B cell (primary cell): ENCODE measurements around the gene KCNIP1. TPM values are rescaled to one million over a fixed set of nuclear protein-coding genes. Genes with fewer than 3 reads are reported as not detected.

Experiments
- ATAC-seq: fragments of 200-7000 bp; cut with Tn5 transposase; one replicate; pipeline ENCODE4 v1.10.0; 2021; ENCODE audit warnings: low read depth, mild to moderate bottlenecking, moderate number of reproducible peaks, moderate library complexity
- CTCF ChIA-PET: fragments of 350-600 bp; sonication (Branson Sonifier 250); formaldehyde crosslinking; loops from one replicate; lab custom pipeline; 2021; ENCODE audit warnings: antibody characterized with exemption, inconsistent platforms; lab: Charles Lee
- POLR2A ChIA-PET: fragments of 350-600 bp; sonication (Branson Sonifier 250); formaldehyde crosslinking; loops from one replicate; lab custom pipeline; 2021; ENCODE audit warnings: antibody characterized with exemption; lab: Charles Lee
- DNase-seq: peaks from one replicate; pipeline ENCODE4 v3.0.0; 2013
- H2AFZ ChIP-seq: 2 replicates; pipeline ENCODE4 v1.6.1; 2012; ENCODE audit warnings: mild to moderate bottlenecking, low read depth, low read length; ENCODE audit not compliant: insufficient read depth, poor library complexity, severe bottlenecking
- H3K27ac ChIP-seq, 2 donors: 1 replicate in 1 of 2; 2 replicates in 1 of 2; pipeline ENCODE4 v1.5.1; 2012 to 2013; ENCODE audit warnings: low read length in 2 of 2, mild to moderate bottlenecking in 2 of 2, moderate library complexity in 1 of 2
- H3K27me3 ChIP-seq, 4 experiments: fragments of 200-600 bp in 1 of 4; sonication (generic) in 1 of 4; replicated peaks in 1 of 4; 1 replicate in 2 of 4; 2 replicates in 2 of 4; pipeline versions ENCODE4 v1.6.1 to v1.7.0; 2013 to 2016; ENCODE audit warnings: low read length in 3 of 4, mild to moderate bottlenecking in 2 of 4, mixed read lengths in 1 of 4, moderate library complexity in 1 of 4; ENCODE audit not compliant: insufficient read depth in 4 of 4, control insufficient read depth in 3 of 4; ENCODE audit errors: control extremely low read depth in 1 of 4
- H3K36me3 ChIP-seq, 2 experiments: replicated peaks in 1 of 2; 1 replicate in 1 of 2; 2 replicates in 1 of 2; pipeline versions ENCODE4 v1.6.1 to v1.7.1; 2013; ENCODE audit warnings: low read length in 1 of 2; ENCODE audit not compliant: insufficient read depth in 2 of 2, control insufficient read depth in 1 of 2; ENCODE audit errors: control extremely low read depth in 1 of 2, extremely low read depth in 1 of 2
- H3K4me1 ChIP-seq, 2 donors: fragments of 200-600 bp in 1 of 2; sonication (generic) in 1 of 2; 1 replicate in 1 of 2; 2 replicates in 1 of 2; pipeline versions ENCODE4 v1.5.1 to v1.6.1; 2013 to 2017; ENCODE audit warnings: low read length in 2 of 2; ENCODE audit not compliant: control insufficient read depth in 2 of 2, insufficient read depth in 2 of 2
- H3K4me2 ChIP-seq: replicated peaks from 2 replicates; pipeline ENCODE3; 2012; ENCODE audit warnings: mild to moderate bottlenecking, low read depth, low read length; ENCODE audit not compliant: poor library complexity, severe bottlenecking
- H3K4me3 ChIP-seq, 5 experiments: fragments of 200-600 bp in 1 of 5; sonication (generic) in 1 of 5; 1 replicate in 3 of 5; 2 replicates in 2 of 5; pipeline versions ENCODE4 v1.5.1 to v1.7.0; 2011 to 2016; ENCODE audit warnings: low read length in 4 of 5, mild to moderate bottlenecking in 4 of 5, low read depth in 2 of 5, control low read depth in 1 of 5, moderate library complexity in 1 of 5; ENCODE audit not compliant: insufficient read depth in 1 of 5; ENCODE audit errors: control extremely low read depth in 1 of 5, extremely low read depth in 1 of 5
- H3K79me2 ChIP-seq: fragments of 200-600 bp; sonication (generic); one replicate; pipeline ENCODE4 v1.6.0; 2016; ENCODE audit warnings: low read length; ENCODE audit not compliant: control insufficient read depth, insufficient read depth
- H3K9ac ChIP-seq: fragments of 200-600 bp; sonication (generic); 2 replicates; pipeline ENCODE4 v1.6.1; 2017; ENCODE audit warnings: mild to moderate bottlenecking, low read length, moderate library complexity
- H3K9me3 ChIP-seq, 3 donors: one replicate each; pipeline versions ENCODE4 v1.6.1 to v1.7.1; 2013; ENCODE audit warnings: low read length in 2 of 3; ENCODE audit not compliant: control insufficient read depth in 2 of 3, insufficient read depth in 1 of 3; ENCODE audit errors: control extremely low read depth in 1 of 3
- H4K20me1 ChIP-seq: 2 replicates; pipeline ENCODE4 v1.6.0; 2012; ENCODE audit warnings: mild to moderate bottlenecking, low read length; ENCODE audit not compliant: insufficient read depth, control insufficient read depth, poor library complexity, severe bottlenecking
- H3K27ac Mint-ChIP-seq: one replicate; pipeline ENCODE4 v1.8.0; 2021; ENCODE audit warnings: mixed read lengths
- H3K27me3 Mint-ChIP-seq: one replicate; pipeline ENCODE4 v1.8.0; 2021; ENCODE audit warnings: mixed read lengths
- H3K4me1 Mint-ChIP-seq: one replicate; pipeline ENCODE4 v1.8.0; 2021; ENCODE audit warnings: mixed read lengths
- H3K4me3 Mint-ChIP-seq: one replicate; pipeline ENCODE4 v1.8.0; 2021; ENCODE audit warnings: mixed read lengths
- H3K9me3 Mint-ChIP-seq: one replicate; pipeline ENCODE4 v1.8.0; 2022; ENCODE audit warnings: mixed read lengths; ENCODE audit not compliant: insufficient read depth
- CTCF ChIP-seq: fragments of 200-600 bp; IDR thresholded peaks from one replicate; pipeline ENCODE4 v1.8.0; 2022; ENCODE audit warnings: antibody characterized with exemption, mild to moderate bottlenecking
- EZH2 ChIP-seq: IDR thresholded peaks from 2 replicates; pipeline ENCODE4 v1.6.1; 2012; ENCODE audit warnings: borderline replicate concordance, low read depth, mild to moderate bottlenecking, moderate library complexity, low read length; ENCODE audit not compliant: insufficient read depth, poor library complexity, severe bottlenecking
- WGBS: methylation state at CpG from one replicate; pipeline ENCODE4 v1.1.5; 2013; ENCODE audit warnings: missing lambda C conversion rate; ENCODE audit not compliant: insufficient coverage; 5-methylcytosine and 5-hydroxymethylcytosine counted together
- intact Hi-C: fragments of 100-400 bp; cut with micrococcal nuclease; formaldehyde crosslinking; loops from one replicate; pipeline ENCODE4 v1.10.0; 2022
- polyA plus RNA-seq: library from polyadenylated mRNA; depleted of rRNA; stranded (reverse); fragments of >200 nt; gene quantifications from 2 replicates; pipeline ENCODE4 v1.2.3, GENCODE V29; 2012
- total RNA-seq, 2 donors: library from RNA; stranded (reverse); fragments of 120-200 nt in 1 of 2; gene quantifications; 1 replicate in 1 of 2; 2 replicates in 1 of 2; pipeline versions ENCODE4 v1.2.3 to v1.2.4, GENCODE V29; 2013 to 2022

The KCNIP1 gene
- total and polyA plus RNA-seq, 2 donors (not counting 1 experiment from before 2014, with no cell fraction given): not detected

GRCh38 chr5:170537451-170538095 is 33.8 kb downstream of the KCNIP1 start:
- H3K9me3 ChIP-seq: peaks cover 0 to 2% (median 0%) of the 10 kb centered on the region in 3 donors
- intact Hi-C loops: no loop called here
- no peak overlapping the region for H3K9ac ChIP-seq
- ATAC-seq: no peak
- ChIA-PET CTCF (no interaction called here), POLR2A (no interaction called here)
- H3K9me3 Mint-ChIP-seq: no peaks in the 10 kb centered on the region
- no peak overlapping the region for H3K4me3 ChIP-seq
- H2AFZ ChIP-seq: no peak overlapping the region
- no peaks in the 10 kb centered on the region for H3K36me3 ChIP-seq
- no peak for DNase-seq
- H3K4me1 ChIP-seq: no peaks in the 10 kb centered on the region
- TF ChIP-seq CTCF (no peak), EZH2 (no peak)
- H3K27me3 ChIP-seq: peaks cover 0 to 2% (median 0%) of the 10 kb centered on the region in 4 experiments
- H3K27me3 Mint-ChIP-seq: peaks cover 14% of the 10 kb centered on the region
- H3K4me1 Mint-ChIP-seq: no peaks in the 10 kb centered on the region
- H3K79me2 ChIP-seq: no peaks in the 10 kb centered on the region
- WGBS: 87% methylated on average over 8 of the region's 8 CpGs
- H3K4me2 ChIP-seq: no peak overlapping the region
- no peak overlapping the region for H3K27ac Mint-ChIP-seq
- no peak overlapping the region for H3K27ac ChIP-seq
- no peaks in the 10 kb centered on the region for H4K20me1 ChIP-seq
- no peak overlapping the region for H3K4me3 Mint-ChIP-seq

GRCh38 chr5:170538096-170538465 is 34.3 kb downstream of the KCNIP1 start:
- 86% methylated on average over 1 of the region's 3 CpGs for WGBS
- Histone ChIP-seq H2AFZ (no peak overlapping the region), H3K4me2 (no peak overlapping the region), H3K36me3 (no peaks in the 10 kb centered on the region), H4K20me1 (no peaks in the 10 kb centered on the region), H3K9ac (no peak overlapping the region), H3K79me2 (no peaks in the 10 kb centered on the region), H3K27ac (no peak overlapping the region), H3K9me3 (peaks cover 0 to 2% (median 0%) of the 10 kb centered on the region in 3 donors), H3K4me1 (no peaks in the 10 kb centered on the region), H3K27me3 (peaks cover 0 to under 1% (median 0%) of the 10 kb centered on the region in 4 experiments), H3K4me3 (no peak overlapping the region)
- Mint-ChIP-seq H3K9me3 (no peaks in the 10 kb centered on the region), H3K4me3 (no peak overlapping the region), H3K27ac (no peak overlapping the region), H3K27me3 (peaks cover 14% of the 10 kb centered on the region), H3K4me1 (no peaks in the 10 kb centered on the region)
- ChIA-PET CTCF (no interaction called here), POLR2A (no interaction called here)
- TF ChIP-seq EZH2 (no peak), CTCF (no peak)
- no peak for DNase-seq
- ATAC-seq: no peak
- intact Hi-C loops: no loop called here
